ENCODE data around the gene POLG. TPM values are rescaled to one million over a fixed set of nuclear protein-coding genes. Genes with fewer than 3 reads are reported as not detected.

The POLG gene
- total RNA-seq, 4 donors from 2014 or later: 38.4 to 62.0 (median 53.7) TPM

DNA sequence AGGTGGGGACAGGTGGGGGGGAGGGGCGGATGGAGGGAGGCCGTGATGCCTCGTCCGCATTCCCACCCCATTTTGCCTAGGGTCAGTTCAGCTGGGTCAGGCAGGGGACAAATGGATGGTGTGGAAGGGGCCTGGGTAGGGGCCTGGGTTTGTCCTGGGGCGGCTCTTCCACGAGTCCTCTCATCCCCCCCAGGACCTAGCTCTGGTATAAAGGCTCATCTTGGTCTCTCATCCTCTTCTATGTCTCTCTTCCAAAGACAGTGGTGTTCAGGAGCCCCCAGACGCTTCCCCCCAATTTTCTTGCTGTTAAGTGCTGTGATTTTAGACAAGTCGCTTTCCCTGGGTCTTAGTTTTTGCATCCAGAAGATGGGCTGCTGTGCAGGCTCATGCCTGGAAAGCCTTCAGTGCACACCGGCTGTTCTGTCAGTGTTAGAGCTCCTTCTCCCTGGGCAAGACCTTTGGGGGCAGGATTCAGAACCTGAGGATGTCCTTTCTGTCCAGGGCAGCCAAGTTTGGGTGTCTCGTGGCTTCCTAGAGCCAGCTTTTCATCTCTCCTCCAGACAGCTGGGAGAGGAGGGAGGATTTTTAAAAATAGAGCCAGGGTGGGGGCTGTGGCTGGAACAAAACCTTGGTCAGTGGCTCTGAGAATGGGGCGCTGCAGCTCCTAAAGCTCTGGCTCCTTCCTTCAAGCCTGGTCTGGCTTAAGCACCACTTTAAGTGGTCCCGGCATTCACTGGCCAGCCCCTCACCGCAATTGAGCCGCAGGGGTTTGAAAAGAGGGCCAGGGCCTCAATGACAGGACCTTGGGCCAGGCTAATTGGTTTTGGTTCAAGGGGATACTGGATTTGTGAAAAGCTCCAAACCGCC lies 37.7 kb upstream of the POLG start:
- H3K36me3 ChIP-seq: no peaks in the 10 kb centered on the region
- TF ChIP-seq, protein P1, sequence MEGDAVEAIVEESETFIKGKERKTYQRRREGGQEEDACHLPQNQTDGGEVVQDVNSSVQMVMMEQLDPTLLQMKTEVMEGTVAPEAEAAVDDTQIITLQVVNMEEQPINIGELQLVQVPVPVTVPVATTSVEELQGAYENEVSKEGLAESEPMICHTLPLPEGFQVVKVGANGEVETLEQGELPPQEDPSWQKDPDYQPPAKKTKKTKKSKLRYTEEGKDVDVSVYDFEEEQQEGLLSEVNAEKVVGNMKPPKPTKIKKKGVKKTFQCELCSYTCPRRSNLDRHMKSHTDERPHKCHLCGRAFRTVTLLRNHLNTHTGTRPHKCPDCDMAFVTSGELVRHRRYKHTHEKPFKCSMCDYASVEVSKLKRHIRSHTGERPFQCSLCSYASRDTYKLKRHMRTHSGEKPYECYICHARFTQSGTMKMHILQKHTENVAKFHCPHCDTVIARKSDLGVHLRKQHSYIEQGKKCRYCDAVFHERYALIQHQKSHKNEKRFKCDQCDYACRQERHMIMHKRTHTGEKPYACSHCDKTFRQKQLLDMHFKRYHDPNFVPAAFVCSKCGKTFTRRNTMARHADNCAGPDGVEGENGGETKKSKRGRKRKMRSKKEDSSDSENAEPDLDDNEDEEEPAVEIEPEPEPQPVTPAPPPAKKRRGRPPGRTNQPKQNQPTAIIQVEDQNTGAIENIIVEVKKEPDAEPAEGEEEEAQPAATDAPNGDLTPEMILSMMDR (IDR thresholded peaks at IDR 0.05): no peak
- no peak for TF ChIP-seq POLR2A (IDR thresholded peaks at IDR 0.05)
- peaks cover 23 to 89% of the 10 kb centered on the region in 2 donors for H3K27me3 ChIP-seq
- DNase-seq: no peak
- no peak overlapping the region for H3K27ac ChIP-seq
- no peaks in the 10 kb centered on the region for H3K9me3 ChIP-seq
- no peak overlapping the region for H3K4me3 ChIP-seq
- intact Hi-C loops (cut with DNase I; ENCODE audit: low total_unique reads): no loop called here
- peaks cover 0 to 15% of the 10 kb centered on the region in 2 donors for H3K4me1 ChIP-seq

DNA sequence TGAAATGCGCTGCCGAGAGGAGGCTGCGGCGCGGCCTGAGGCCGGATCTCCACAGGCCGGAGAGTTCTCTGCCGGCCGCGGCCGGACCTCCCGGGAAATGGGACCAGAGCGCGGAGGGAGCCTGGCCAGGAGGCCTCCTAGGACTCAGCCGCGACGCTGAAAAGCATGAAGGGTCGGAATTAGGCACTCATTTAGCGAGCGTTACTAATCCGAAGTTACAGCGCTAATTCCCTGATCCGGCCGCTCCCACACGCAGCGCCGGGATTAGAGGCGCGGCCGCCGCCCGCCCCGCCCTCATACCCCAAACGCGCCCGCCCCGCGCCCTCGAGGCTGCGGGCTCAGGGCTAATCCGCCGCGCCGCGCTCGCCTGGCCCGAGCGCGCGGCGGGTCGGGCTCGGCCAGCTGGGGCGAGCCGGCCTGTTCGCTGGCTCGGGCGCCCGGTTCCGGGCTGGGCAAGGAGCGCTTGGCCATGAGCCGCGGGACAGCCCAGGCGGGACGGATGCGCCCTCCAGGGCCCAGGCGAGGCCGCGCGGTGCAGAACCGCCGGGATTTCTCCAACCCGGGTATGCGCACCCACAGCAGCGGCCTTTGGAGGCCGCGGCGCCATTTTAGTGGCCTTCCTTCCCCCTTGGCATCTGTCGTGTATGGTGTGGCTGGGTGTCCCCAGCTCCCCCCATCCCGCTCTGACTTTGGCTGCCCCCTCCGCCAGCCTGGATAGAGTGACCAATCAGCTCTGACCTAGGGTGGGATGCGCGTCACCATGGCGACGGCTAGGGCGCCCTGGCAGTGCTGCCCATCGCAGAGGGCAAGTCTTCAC lies 36.8 kb upstream of the POLG start:
- no peak overlapping the region for H3K27ac ChIP-seq
- TF ChIP-seq, protein P1 (IDR thresholded peaks at IDR 0.05): no peak
- no peak for TF ChIP-seq POLR2A (IDR thresholded peaks at IDR 0.05)
- H3K27me3 ChIP-seq: peaks cover 20 to 89% of the 10 kb centered on the region in 2 donors
- intact Hi-C loops (cut with DNase I; ENCODE audit: low total_unique reads): no loop called here
- no peak for DNase-seq
- H3K4me3 ChIP-seq: no peak overlapping the region
- H3K36me3 ChIP-seq: no peaks in the 10 kb centered on the region
- peaks cover 0 to 15% of the 10 kb centered on the region in 2 donors for H3K4me1 ChIP-seq
- H3K9me3 ChIP-seq: no peaks in the 10 kb centered on the region

DNA sequence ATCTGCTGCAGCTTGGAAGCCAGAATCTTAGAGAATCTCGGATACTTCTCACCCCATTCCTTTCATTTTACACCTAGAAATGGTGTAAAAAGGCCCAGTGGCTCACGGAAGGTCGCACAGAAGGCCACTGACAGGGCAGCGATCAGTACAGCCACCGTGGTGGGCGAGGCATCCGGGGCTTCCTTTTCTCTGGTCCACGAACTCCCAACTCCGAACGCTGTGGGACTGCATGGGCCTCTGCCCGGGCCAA lies 36.3 kb upstream of the POLG start:
- H3K4me3 ChIP-seq: no peak overlapping the region
- DNase-seq: no peak
- peaks cover 20 to 89% of the 10 kb centered on the region in 2 donors for H3K27me3 ChIP-seq

DNA sequence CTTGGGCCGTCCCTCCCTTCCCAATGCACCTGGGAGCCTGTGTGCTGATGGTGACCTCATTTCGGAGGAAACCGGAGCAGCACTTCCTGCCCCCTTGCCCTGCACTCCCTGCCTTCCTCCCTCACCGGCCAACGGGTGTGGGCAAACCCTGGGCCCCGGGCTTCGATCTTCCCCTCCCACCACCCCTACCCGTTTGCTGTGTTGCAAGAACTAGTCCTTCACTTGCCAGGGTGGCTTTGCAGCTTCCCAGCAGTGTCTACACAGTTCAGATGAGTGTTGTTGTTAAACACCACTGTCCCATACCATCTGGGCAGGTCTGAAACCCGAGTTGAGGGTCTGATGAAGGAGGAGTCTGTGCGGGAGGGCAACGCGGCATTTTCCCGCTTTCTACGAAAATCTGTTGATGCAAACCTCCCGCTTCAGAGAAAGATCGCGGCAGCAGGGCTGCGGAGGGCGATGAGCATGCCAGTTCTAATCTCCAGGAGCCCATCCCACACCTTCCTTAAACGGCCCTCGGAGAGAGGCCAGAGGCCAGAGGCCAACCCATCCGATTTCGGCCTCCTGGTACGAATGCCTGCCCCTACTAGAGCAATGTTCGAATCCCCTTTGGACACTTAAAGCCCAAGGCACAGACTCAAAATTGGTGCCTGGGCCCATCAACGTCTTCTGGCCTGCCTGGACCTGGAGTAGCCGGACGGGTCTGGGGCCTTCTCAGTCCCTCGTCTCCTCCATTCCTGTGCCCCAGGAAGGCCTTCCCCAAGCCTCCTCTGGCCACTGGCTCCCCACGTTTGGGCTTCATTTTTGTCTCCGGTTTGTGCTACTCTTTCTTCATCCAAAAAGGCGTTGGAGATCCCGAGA lies 35.7 kb upstream of the POLG start:
- TF ChIP-seq, protein P1 (IDR thresholded peaks at IDR 0.05): no peak
- TF ChIP-seq POLR2A (IDR thresholded peaks at IDR 0.05): no peak
- peaks cover 21 to 90% of the 10 kb centered on the region in 2 donors for H3K27me3 ChIP-seq
- H3K4me3 ChIP-seq: no peak overlapping the region

More for the DNA sequence above, 36.3 kb upstream of the POLG start:
- intact Hi-C loops (cut with DNase I; ENCODE audit: low total_unique reads): no loop called here
- Histone ChIP-seq H3K9me3 (no peaks in the 10 kb centered on the region), H3K36me3 (no peaks in the 10 kb centered on the region), H3K4me1 (peaks cover 0 to 15% of the 10 kb centered on the region in 2 donors), H3K27ac (no peak overlapping the region)
- TF ChIP-seq, protein P1 (IDR thresholded peaks at IDR 0.05): no peak
- no peak for TF ChIP-seq POLR2A (IDR thresholded peaks at IDR 0.05)

More for the DNA sequence above, 35.7 kb upstream of the POLG start:
- Histone ChIP-seq H3K4me1 (peaks cover 0 to 15% of the 10 kb centered on the region in 2 donors), H3K36me3 (no peaks in the 10 kb centered on the region), H3K9me3 (no peaks in the 10 kb centered on the region), H3K27ac (no peak overlapping the region)
- DNase-seq: no peak
- intact Hi-C loops (cut with DNase I; ENCODE audit: low total_unique reads): no loop called here

All from uterus (tissue), 4 donors.